ENCODE results near the gene WIPF2. TPM values are rescaled to one million over a fixed set of nuclear protein-coding genes. Genes with fewer than 3 reads are reported as not detected.
A peak's percentile ranks its signal among the peaks of the same experiment; 100 is the strongest.
"Not testable (repeated sequence)": the region's sequence is repeated elsewhere in the genome, so short reads cannot be mapped to it uniquely, and the experiment has no call there.

The WIPF2 gene
- polyA plus RNA-seq, 2 of the 4 experiments (the other 2 are of a cell fraction): 13.8 to 21.5 TPM

GRCh38 chr17:40213914-40214313 lies 5.2 kb upstream of the WIPF2 start:
- not testable (repeated sequence) for H3K4me2 ChIP-seq

GRCh38 chr17:40218006-40218739 lies 931 bp upstream of the WIPF2 start:
- FAIRE-seq (no peak), DNase-seq (ENCODE audit: low read depth in 1 of 2, low spot score in 1 of 2) (no peak), ATAC-seq (no peak)
- no peak for TF ChIP-seq BHLHE40 (IDR thresholded peaks at IDR 0.05; ENCODE audit: low read depth, low read length)
- 0 out of 2 replicates have a peak, but pooled peaks have one; percentile 83 for TF ChIP-seq CHD4 (IDR thresholded peaks at IDR 0.05; ENCODE audit: borderline replicate concordance)
- no peak for TF ChIP-seq NFE2L2 (conservative IDR thresholded peaks at IDR 0.05; ENCODE audit: low read length)
- TF ChIP-seq NPAS2 (CRISPR knock-in tag; IDR thresholded peaks at IDR 0.05; ENCODE audit: borderline replicate concordance): no peak
- no peak for TF ChIP-seq CTCF (IDR thresholded peaks at IDR 0.05)
- H3K4me1 ChIP-seq: peaks cover 17% of the 10 kb centered on the region; the same call in 2 of the 3 replicates
- H3K4me2 ChIP-seq: peak overlapping the region; percentile 89
- CTCF ChIA-PET: interaction anchor here (0.6 to 5.5 kb wide), 53 partner anchors 9 to 1405 kb away, joined by 3 to 91 read pairs (median 4); partner anchors contain the start of genes CDC6 and PSMD3
- WGBS (ENCODE audit: missing lambda C conversion rate): 71% methylated on average over 7 of the region's 7 CpGs
- H3K9me3 ChIP-seq: no peaks in the 10 kb centered on the region
- POLR2A ChIA-PET: interaction anchor here (0.6 to 2.3 kb wide), 15 partner anchors 10 to 1471 kb away, joined by 3 to 13 read pairs (median 5); partner anchors contain the start of genes CASC3, MED1, MED24 and NR1D1
- peak overlapping the region; percentile 70 for H3K4me3 ChIP-seq
- H3K27ac ChIP-seq: peak overlapping the region; percentile 87 to 92

More at GRCh38 chr17:40213914-40214313, 5.2 kb upstream of the WIPF2 start:
- DNase-seq (ENCODE audit: low read depth in 1 of 2, low spot score in 1 of 2); H3K27ac ChIP-seq; H3K4me3 ChIP-seq; ATAC-seq; H3K9me3 ChIP-seq; FAIRE-seq; H3K4me1 ChIP-seq: not testable (repeated sequence)
- WGBS (ENCODE audit: missing lambda C conversion rate): 75% methylated on average over 6 of the region's 6 CpGs
- CTCF ChIA-PET: interaction anchor here (0.6 to 5.9 kb wide), 4 partner anchors 10 to 90 kb away, joined by 3 to 39 read pairs (median 4); no protein-coding TSS in a partner anchor
- POLR2A ChIA-PET: interaction anchor here (0.7 kb wide), 1 partner anchor 1816 kb away, joined by 3 read pairs; no protein-coding TSS in a partner anchor

GRCh38 chr17:40219594-40220338 lies 662 bp downstream of the WIPF2 start:
- H3K4me3 ChIP-seq: peak overlapping the region; percentile 70
- FAIRE-seq (no peak), DNase-seq (ENCODE audit: low read depth in 1 of 2, low spot score in 1 of 2) (peak; percentile 72 to 78), ATAC-seq (peak; percentile 60 to 80)
- 3% methylated on average over 20 of the region's 24 CpGs for WGBS (ENCODE audit: missing lambda C conversion rate)
- ChIA-PET POLR2A (interaction anchor here (0.6 to 2.3 kb wide), 12 partner anchors 9 to 1470 kb away, joined by 3 to 13 read pairs (median 6); partner anchors contain the start of genes CASC3, NR1D1 and PSMD3), CTCF (interaction anchor here (0.5 to 5.5 kb wide), 40 partner anchors 8 to 207 kb away, joined by 3 to 91 read pairs (median 5); partner anchors contain the start of gene CDC6)
- peak overlapping the region; percentile 87 to 92 for H3K27ac ChIP-seq
- peak overlapping the region; percentile 96 for H3K4me2 ChIP-seq
- H3K4me1 ChIP-seq: peaks cover 17% of the 10 kb centered on the region; the same call in 2 of the 3 replicates
- 0 out of 2 replicates have a peak, but pooled peaks have one; percentile 10 for TF ChIP-seq MAX (IDR thresholded peaks at IDR 0.05)
- no peak for TF ChIP-seq REST (IDR thresholded peaks at IDR 0.05)
- H3K9me3 ChIP-seq: no peaks in the 10 kb centered on the region
